Measurements from ENCODE around the gene LHFPL4. TPM values are rescaled to one million over a fixed set of nuclear protein-coding genes. Genes with fewer than 3 reads are reported as not detected.
"Not testable (repeated sequence)": the region's sequence is repeated elsewhere in the genome, so short reads cannot be mapped to it uniquely, and the experiment has no call there.

The LHFPL4 gene
- total and polyA plus RNA-seq, 9 of the 15 experiments (the other 6 are each of a cell fraction or from before 2014, with no cell fraction given): not detected

DNA sequence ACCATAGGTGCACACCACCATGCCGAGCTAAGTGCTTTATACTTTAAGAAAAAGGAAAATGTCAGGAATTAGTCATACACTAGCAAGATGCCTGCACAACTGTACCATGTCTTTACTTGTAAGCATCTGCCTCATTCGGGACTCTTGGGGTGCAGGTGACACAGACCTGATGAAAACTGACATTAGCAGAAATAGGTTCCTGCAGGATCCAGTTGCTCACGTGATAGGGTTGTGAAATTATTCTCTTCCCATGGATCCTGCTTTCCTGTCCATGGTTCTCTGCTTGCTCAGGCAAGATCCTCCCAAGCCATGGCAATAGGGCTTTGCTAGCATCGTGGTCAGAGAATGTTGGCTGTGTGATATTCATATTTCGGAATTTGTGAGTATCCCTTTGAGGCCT is 10.2 kb upstream of the LHFPL4 start:
- in situ Hi-C loops (cut with MboI): no loop called here
- Histone ChIP-seq H3K36me3 (ENCODE audit: control insufficient read depth, insufficient read depth, low read length) (no peaks in the 10 kb centered on the region), H3K9me3 (replicated peaks; ENCODE audit: control insufficient read depth, insufficient read depth, low read depth, low read length) (no peaks in the 10 kb centered on the region), H3K9ac (ENCODE audit: insufficient read depth in 1 of 2, low read depth in 2 of 2, low read length in 2 of 2) (no peak overlapping the region), H3K79me2 (ENCODE audit: control insufficient read depth, insufficient read depth, low read length) (no peaks in the 10 kb centered on the region), H4K20me1 (replicated peaks; ENCODE audit: control insufficient read depth, insufficient read depth, low read length) (no peaks in the 10 kb centered on the region), H3K4me2 (ENCODE audit: insufficient read depth, low read length) (no peak overlapping the region), H2AFZ (ENCODE audit: low read depth, low read length) (no peak overlapping the region), H3K27ac (ENCODE audit: extremely low read depth, low read depth, low read length) (no peak overlapping the region), H3K4me3 (no peak overlapping the region), H3K27me3 (ENCODE audit: control insufficient read depth in 2 of 2, insufficient read depth in 2 of 2, low read length in 2 of 2) (peaks cover 5 to 26% of the 10 kb centered on the region in 2 experiments; a peak in 3 of 5 replicates), H3K4me1 (replicated peaks in 1 of 2; ENCODE audit: control insufficient read depth in 2 of 2, insufficient read depth in 2 of 2, low read length in 2 of 2) (no peaks in the 10 kb centered on the region), H3K9me1 (ENCODE audit: control insufficient read depth, insufficient read depth, low read length) (no peaks in the 10 kb centered on the region)
- 1% methylated on average over 5 of the region's 5 CpGs for WGBS (ENCODE audit: insufficient coverage, low coverage, missing lambda C conversion rate)
- CTCF ChIA-PET (ENCODE audit: low intra/inter-chr PET ratio): no interaction called here
- FAIRE-seq (no peak), DNase-seq (ENCODE audit: extremely low read depth in 1 of 4, low spot score in 3 of 4) (no peak), ATAC-seq (no peak)
- POLR2A ChIA-PET: no interaction called here
- BruUV-seq (replicated peaks): no TSS peak
- TF ChIP-seq NFIC (IDR thresholded peaks at IDR 0.05) (no peak), CBX1 (IDR thresholded peaks at IDR 0.05; ENCODE audit: low read depth) (no peak), TEAD2 (tag; IDR thresholded peaks at IDR 0.05) (no peak), ZNF146 (CRISPR knock-in tag; IDR thresholded peaks at IDR 0.05; ENCODE audit: unreplicated experiment) (no peak), JUNB (CRISPR knock-in tag; conservative IDR thresholded peaks at IDR 0.05) (no peak), ELF1 (tag; IDR thresholded peaks at IDR 0.05) (no peak)
- TF ChIP-seq, protein P1, sequence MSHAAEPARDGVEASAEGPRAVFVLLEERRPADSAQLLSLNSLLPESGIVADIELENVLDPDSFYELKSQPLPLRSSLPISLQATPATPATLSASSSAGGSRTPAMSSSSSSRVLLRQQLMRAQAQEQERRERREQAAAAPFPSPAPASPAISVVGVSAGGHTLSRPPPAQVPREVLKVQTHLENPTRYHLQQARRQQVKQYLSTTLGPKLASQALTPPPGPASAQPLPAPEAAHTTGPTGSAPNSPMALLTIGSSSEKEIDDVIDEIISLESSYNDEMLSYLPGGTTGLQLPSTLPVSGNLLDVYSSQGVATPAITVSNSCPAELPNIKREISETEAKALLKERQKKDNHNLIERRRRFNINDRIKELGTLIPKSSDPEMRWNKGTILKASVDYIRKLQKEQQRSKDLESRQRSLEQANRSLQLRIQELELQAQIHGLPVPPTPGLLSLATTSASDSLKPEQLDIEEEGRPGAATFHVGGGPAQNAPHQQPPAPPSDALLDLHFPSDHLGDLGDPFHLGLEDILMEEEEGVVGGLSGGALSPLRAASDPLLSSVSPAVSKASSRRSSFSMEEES (CRISPR knock-in tag; IDR thresholded peaks at IDR 0.05): 0 out of 2 replicates have a peak, but pooled peaks have one; percentile 12
- TF ChIP-seq, protein P2, sequence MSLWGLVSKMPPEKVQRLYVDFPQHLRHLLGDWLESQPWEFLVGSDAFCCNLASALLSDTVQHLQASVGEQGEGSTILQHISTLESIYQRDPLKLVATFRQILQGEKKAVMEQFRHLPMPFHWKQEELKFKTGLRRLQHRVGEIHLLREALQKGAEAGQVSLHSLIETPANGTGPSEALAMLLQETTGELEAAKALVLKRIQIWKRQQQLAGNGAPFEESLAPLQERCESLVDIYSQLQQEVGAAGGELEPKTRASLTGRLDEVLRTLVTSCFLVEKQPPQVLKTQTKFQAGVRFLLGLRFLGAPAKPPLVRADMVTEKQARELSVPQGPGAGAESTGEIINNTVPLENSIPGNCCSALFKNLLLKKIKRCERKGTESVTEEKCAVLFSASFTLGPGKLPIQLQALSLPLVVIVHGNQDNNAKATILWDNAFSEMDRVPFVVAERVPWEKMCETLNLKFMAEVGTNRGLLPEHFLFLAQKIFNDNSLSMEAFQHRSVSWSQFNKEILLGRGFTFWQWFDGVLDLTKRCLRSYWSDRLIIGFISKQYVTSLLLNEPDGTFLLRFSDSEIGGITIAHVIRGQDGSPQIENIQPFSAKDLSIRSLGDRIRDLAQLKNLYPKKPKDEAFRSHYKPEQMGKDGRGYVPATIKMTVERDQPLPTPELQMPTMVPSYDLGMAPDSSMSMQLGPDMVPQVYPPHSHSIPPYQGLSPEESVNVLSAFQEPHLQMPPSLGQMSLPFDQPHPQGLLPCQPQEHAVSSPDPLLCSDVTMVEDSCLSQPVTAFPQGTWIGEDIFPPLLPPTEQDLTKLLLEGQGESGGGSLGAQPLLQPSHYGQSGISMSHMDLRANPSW (CRISPR knock-in tag; IDR thresholded peaks at IDR 0.05): no peak
- intact Hi-C loops (cut with micrococcal nuclease): no loop called here

DNA sequence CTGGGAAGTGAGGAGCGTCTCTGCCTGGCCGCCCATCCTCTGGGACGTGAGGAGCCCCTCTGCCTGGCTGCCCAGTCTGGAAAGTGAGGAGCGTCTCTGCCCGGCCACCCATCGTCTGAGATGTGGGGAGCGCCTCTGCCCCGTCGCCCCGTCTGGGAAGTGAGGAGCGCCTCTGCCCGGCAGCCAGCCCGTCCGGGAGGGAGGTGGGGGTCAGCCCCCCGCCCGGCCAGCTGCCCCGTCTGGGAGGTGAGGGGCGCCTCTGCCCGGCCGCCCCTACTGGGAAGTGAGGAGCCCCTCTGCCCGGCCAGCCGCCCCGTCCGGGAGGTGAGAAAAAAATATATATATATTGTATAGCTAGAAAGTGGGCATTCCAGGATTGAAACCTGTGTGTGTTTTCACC is 6.4 kb upstream of the LHFPL4 start:
- WGBS (ENCODE audit: insufficient coverage, low coverage, missing lambda C conversion rate): 12% methylated on average over 13 of the region's 24 CpGs
- H3K9me1 ChIP-seq (ENCODE audit: control insufficient read depth, insufficient read depth, low read length); intact Hi-C loops (cut with micrococcal nuclease); H4K20me1 ChIP-seq (replicated peaks; ENCODE audit: control insufficient read depth, insufficient read depth, low read length); FAIRE-seq; CTCF ChIA-PET (ENCODE audit: low intra/inter-chr PET ratio); H3K79me2 ChIP-seq (ENCODE audit: control insufficient read depth, insufficient read depth, low read length); BruUV-seq (replicated peaks); in situ Hi-C loops (cut with MboI); DNase-seq (ENCODE audit: extremely low read depth in 1 of 4, low spot score in 3 of 4); H3K27ac ChIP-seq (ENCODE audit: extremely low read depth, low read depth, low read length); H3K9ac ChIP-seq (ENCODE audit: insufficient read depth in 1 of 2, low read depth in 2 of 2, low read length in 2 of 2); H3K36me3 ChIP-seq (ENCODE audit: control insufficient read depth, insufficient read depth, low read length); H3K9me3 ChIP-seq (replicated peaks; ENCODE audit: control insufficient read depth, insufficient read depth, low read depth, low read length); H2AFZ ChIP-seq (ENCODE audit: low read depth, low read length); H3K4me1 ChIP-seq (replicated peaks in 1 of 2; ENCODE audit: control insufficient read depth in 2 of 2, insufficient read depth in 2 of 2, low read length in 2 of 2); H3K4me2 ChIP-seq (ENCODE audit: insufficient read depth, low read length); ATAC-seq; H3K4me3 ChIP-seq: not testable (repeated sequence)
- peaks cover 4 to 25% of the 10 kb centered on the region in 2 experiments; a peak in 3 of 5 replicates for H3K27me3 ChIP-seq (ENCODE audit: control insufficient read depth in 2 of 2, insufficient read depth in 2 of 2, low read length in 2 of 2)
- POLR2A ChIA-PET: interaction anchor here (1.2 kb wide), 1 partner anchor 13 kb away, joined by 3 read pairs; no protein-coding TSS in a partner anchor

Data from K562 (cell line).